Glutamatergic neuron (in vitro differentiated cells): ENCODE measurements around the gene ADGRB3. TPM values are rescaled to one million over a fixed set of nuclear protein-coding genes. Genes with fewer than 3 reads are reported as not detected.
"Not testable (repeated sequence)": the region's sequence is repeated elsewhere in the genome, so short reads cannot be mapped to it uniquely, and the experiment has no call there.

Experiments
- DNase-seq: peaks from one replicate; pipeline ENCODE4 v3.0.0; 2022
- H3K27ac Mint-ChIP-seq: one replicate; pipeline ENCODE4 v1.8.0; 2020; ENCODE audit warnings: mild to moderate bottlenecking, mixed read lengths, inconsistent platforms; ENCODE audit not compliant: unreplicated experiment
- H3K27me3 Mint-ChIP-seq: one replicate; pipeline ENCODE4 v1.8.0; 2020; ENCODE audit warnings: mild to moderate bottlenecking, moderate library complexity, mixed read lengths, inconsistent platforms; ENCODE audit not compliant: unreplicated experiment
- H3K36me3 Mint-ChIP-seq: one replicate; pipeline ENCODE4 v1.8.0; 2020; ENCODE audit warnings: mild to moderate bottlenecking, mixed read lengths, inconsistent platforms; ENCODE audit not compliant: unreplicated experiment
- H3K4me1 Mint-ChIP-seq: one replicate; pipeline ENCODE4 v1.8.0; 2020; ENCODE audit warnings: mild to moderate bottlenecking, low read depth, mixed read lengths, inconsistent platforms; ENCODE audit not compliant: unreplicated experiment
- H3K4me3 Mint-ChIP-seq: one replicate; pipeline ENCODE4 v1.8.0; 2020; ENCODE audit warnings: mild to moderate bottlenecking, mixed read lengths, inconsistent platforms; ENCODE audit not compliant: unreplicated experiment
- H3K9me3 Mint-ChIP-seq: one replicate; pipeline ENCODE4 v1.8.0; 2020; ENCODE audit warnings: mild to moderate bottlenecking, moderate library complexity, mixed read lengths, inconsistent platforms; ENCODE audit not compliant: unreplicated experiment
- CTCF ChIP-seq: fragments of 200-600 bp; sonication (generic); IDR thresholded peaks from one replicate; pipeline ENCODE4 v1.5.0; 2021; ENCODE audit not compliant: partially characterized antibody, unreplicated experiment
- total RNA-seq: library from RNA; stranded (reverse); fragmentation: NEBNext Ultra II Directional; extraction: Animal tissue kit (Norgen Biotek cat#: 25700); gene quantifications from one replicate; pipeline ENCODE4 v1.2.1, GENCODE V29; 2021; ENCODE audit not compliant: unreplicated experiment

The ADGRB3 gene
- total RNA-seq, 1 donor from 2014 or later: 7.3 TPM

DNA sequence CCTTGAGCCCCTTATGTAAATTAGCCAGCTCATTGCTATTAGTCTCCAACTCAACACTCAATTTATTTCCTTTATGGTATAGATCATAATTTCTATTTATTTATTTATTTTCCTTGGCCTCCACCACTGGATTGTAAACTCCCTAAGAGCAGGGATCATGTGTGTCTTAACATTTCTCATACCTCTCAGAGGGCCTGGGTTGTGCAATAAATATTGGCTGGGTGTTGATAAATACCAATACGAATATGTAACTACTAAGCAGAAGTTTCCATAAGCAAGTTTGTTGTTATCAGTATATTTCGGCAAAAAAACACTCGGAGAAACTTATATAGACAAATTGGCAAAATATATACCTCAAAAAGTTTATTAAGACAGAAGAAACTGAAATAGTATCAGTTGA lies 257.4 kb downstream of the ADGRB3 start:
- Mint-ChIP-seq H3K27me3 (no peaks in the 10 kb centered on the region), H3K36me3 (peaks cover 7% of the 10 kb centered on the region), H3K27ac (no peak overlapping the region), H3K4me1 (no peaks in the 10 kb centered on the region), H3K4me3 (no peak overlapping the region), H3K9me3 (no peaks in the 10 kb centered on the region)
- no peak for TF ChIP-seq CTCF
- DNase-seq: no peak

DNA sequence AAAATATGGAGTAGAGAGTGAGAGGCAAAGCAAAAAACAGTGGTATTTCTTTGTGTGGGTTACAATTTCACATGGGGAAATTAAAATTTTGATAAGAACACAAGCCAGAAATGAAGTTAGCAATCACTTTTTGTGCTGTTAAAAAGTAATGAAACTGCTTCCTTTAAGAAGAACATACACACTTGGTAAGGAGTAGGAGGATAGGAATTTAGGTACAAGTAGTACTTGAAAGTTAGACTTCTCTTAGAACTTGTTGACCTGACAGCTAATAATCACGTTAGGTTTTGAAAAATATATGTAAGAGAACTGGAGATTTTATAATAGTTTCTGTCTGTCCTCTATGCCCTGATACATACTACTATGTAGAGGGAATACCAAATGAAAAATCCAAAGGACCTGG lies 260.8 kb downstream of the ADGRB3 start:
- H3K4me3 Mint-ChIP-seq: no peak overlapping the region
- DNase-seq: no peak

GRCh38 chr6:68901044-68901443 lies 266.0 kb downstream of the ADGRB3 start:
- TF ChIP-seq CTCF: no peak
- no peaks in the 10 kb centered on the region for H3K27me3 Mint-ChIP-seq
- H3K36me3 Mint-ChIP-seq: no peaks in the 10 kb centered on the region
- no peak overlapping the region for H3K27ac Mint-ChIP-seq
- H3K9me3 Mint-ChIP-seq: peaks cover 2% of the 10 kb centered on the region
- H3K4me3 Mint-ChIP-seq: no peak overlapping the region
- no peaks in the 10 kb centered on the region for H3K4me1 Mint-ChIP-seq
- no peak for DNase-seq

More for the DNA sequence above, 260.8 kb downstream of the ADGRB3 start:
- H3K36me3 Mint-ChIP-seq: peaks cover under 1% of the 10 kb centered on the region
- H3K27me3 Mint-ChIP-seq: no peaks in the 10 kb centered on the region
- H3K4me1 Mint-ChIP-seq: no peaks in the 10 kb centered on the region
- TF ChIP-seq CTCF: no peak
- H3K27ac Mint-ChIP-seq: no peak overlapping the region
- no peaks in the 10 kb centered on the region for H3K9me3 Mint-ChIP-seq

- no peak overlapping the region for H3K4me3 Mint-ChIP-seq
- peaks cover 1% of the 10 kb centered on the region for H3K9me3 Mint-ChIP-seq
- no peaks in the 10 kb centered on the region for H3K27me3 Mint-ChIP-seq
- no peak for DNase-seq
- no peaks in the 10 kb centered on the region for H3K4me1 Mint-ChIP-seq
- H3K27ac Mint-ChIP-seq: no peak overlapping the region
- no peaks in the 10 kb centered on the region for H3K36me3 Mint-ChIP-seq
- TF ChIP-seq CTCF: no peak
Observed at GRCh38 chr6:68911334-68911733, 276.3 kb downstream of the ADGRB3 start.

DNA sequence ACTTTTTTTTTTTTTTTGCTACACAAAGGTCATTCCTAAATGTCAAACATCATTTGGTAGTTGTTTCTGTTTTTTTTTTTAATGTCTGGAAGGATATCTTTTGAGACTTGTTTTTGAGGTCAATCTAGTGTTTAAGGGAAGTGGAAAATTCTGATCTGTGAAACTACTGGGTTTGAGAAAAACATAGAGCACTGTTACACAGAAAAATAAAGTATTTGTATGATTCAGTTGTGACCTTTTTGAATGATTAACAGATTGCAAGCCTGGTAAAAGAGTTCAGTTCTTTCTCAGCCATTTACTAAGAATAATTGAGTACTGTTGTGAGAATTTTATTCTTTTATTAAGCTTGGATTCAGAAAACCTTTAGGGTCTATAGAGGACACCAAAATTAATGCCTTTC lies 276.7 kb downstream of the ADGRB3 start:
- Mint-ChIP-seq H3K9me3 (peaks cover 1% of the 10 kb centered on the region), H3K4me3 (no peak overlapping the region), H3K4me1 (no peaks in the 10 kb centered on the region), H3K27ac (no peak overlapping the region), H3K27me3 (no peaks in the 10 kb centered on the region), H3K36me3 (no peaks in the 10 kb centered on the region)
- no peak for TF ChIP-seq CTCF
- no peak for DNase-seq

GRCh38 chr6:68912805-68913204 lies 277.7 kb downstream of the ADGRB3 start:
- H3K9me3 Mint-ChIP-seq, H3K4me3 Mint-ChIP-seq, H3K27me3 Mint-ChIP-seq, H3K4me1 Mint-ChIP-seq, H3K36me3 Mint-ChIP-seq, DNase-seq, H3K27ac Mint-ChIP-seq: not testable (repeated sequence)
